DOHH2 (cell line): ENCODE measurements around the gene RYR2.

Experiments
- CTCF ChIP-seq: fragments of 200-600 bp; sonication (generic); IDR thresholded peaks from one replicate; pipeline ENCODE4 v1.5.1; 2014; ENCODE audit warnings: antibody characterized with exemption, mild to moderate bottlenecking, low read depth, low read length; ENCODE audit not compliant: poor library complexity, severe bottlenecking
- EZH2phosphoT487 ChIP-seq: fragments of 200-600 bp; sonication (generic); IDR thresholded peaks from 2 replicates; pipeline ENCODE4 v1.6.1; 2017; ENCODE audit warnings: borderline replicate concordance, mild to moderate bottlenecking, antibody characterized with exemption, low read length, moderate library complexity, mixed read lengths

DNA sequence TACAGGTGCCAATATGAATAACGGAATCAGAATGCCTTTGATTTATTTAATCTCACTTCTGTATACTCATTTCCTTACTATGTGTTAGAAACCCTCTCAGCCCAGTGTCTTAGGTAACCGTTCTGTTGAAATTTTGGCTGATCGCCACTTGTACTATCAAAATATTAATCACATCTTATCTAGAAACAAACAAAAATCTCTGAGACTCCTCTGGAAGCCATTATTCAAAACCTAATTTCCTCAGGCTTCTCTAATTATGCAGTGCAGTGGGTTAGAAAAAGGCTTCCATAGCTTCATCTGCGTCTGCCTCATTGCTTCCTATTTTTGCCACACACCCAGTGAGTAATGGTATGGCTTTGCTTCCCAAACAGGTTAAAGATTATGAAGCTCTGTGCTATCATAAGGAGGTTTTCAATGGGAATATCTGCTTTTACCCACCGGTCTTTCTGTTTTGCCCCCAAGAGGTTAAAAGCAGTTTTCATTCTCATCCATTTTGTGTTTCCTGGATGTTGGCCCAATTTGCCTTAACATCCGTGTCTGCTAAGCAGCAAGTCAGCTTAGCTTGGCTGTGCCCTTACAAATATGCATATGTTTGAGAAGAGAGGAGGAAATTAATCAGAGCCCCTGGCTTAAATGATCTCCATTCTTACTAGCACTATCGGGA lies 129.6 kb downstream of the RYR2 start:
- TF ChIP-seq CTCF (no peak), EZH2phosphoT487 (no peak)
